HepG2 (cell line): ENCODE data around the gene RRBP1. TPM values are rescaled to one million over a fixed set of nuclear protein-coding genes. Genes with fewer than 3 reads are reported as not detected.

ENCODE experiments used
- ARHGAP35 ChIP-seq: sonication (generic); formaldehyde crosslinking; IDR thresholded peaks from 2 replicates; pipeline ENCODE4 v1.9.0; 2022; ENCODE audit warnings: mild to moderate bottlenecking, inconsistent platforms, moderate library complexity, missing genetic modification reagents, borderline replicate concordance
- SIX1 ChIP-seq: sonication (generic); formaldehyde crosslinking; IDR thresholded peaks from 2 replicates; pipeline ENCODE4 v1.4.0; 2020; ENCODE audit warnings: missing genetic modification reagents, borderline replicate concordance
- SRY ChIP-seq: sonication (generic); formaldehyde crosslinking; IDR thresholded peaks from 2 replicates; pipeline ENCODE4 v1.8.0; 2022; ENCODE audit warnings: mild to moderate bottlenecking, missing genetic modification reagents
- TCF7 ChIP-seq: sonication (generic); IDR thresholded peaks from 2 replicates; pipeline ENCODE4 v1.6.1; 2016; ENCODE audit warnings: antibody characterized with exemption, low read depth
- polyA plus RNA-seq, 8 experiments: library from polyadenylated mRNA; depleted of rRNA in 3 of 8; stranded (reverse) in 7 of 8; unstranded in 1 of 8; fragments of >200 nt; fragmentation: Illumina TruSeq in 4 of 8; extraction: Trizol in 4 of 8; gene quantifications; 2 replicates each; pipeline versions ENCODE4 v1.2.1 to v1.2.3, GENCODE V29; 2011 to 2016; ENCODE audit warnings: low read depth in 4 of 8, missing spikeins in 1 of 8, mixed read lengths in 1 of 8; ENCODE audit not compliant: insufficient read depth in 1 of 8
- total RNA-seq, 5 experiments: library from RNA; depleted of rRNA; stranded (reverse); fragments of >200 nt; fragmentation: Illumina TruSeq; extraction: Trizol; gene quantifications; 2 replicates each; pipeline ENCODE4 v1.2.3, GENCODE V29; 2016; ENCODE audit warnings: low read depth in 1 of 5
- TF ChIP-seq, protein P1 (sequence below): sonication (generic); formaldehyde crosslinking; IDR thresholded peaks from 2 replicates; pipeline ENCODE4 v1.4.0; 2020; ENCODE audit warnings: missing genetic modification reagents, borderline replicate concordance
- TF ChIP-seq, protein P2 (sequence below): sonication (generic); formaldehyde crosslinking; IDR thresholded peaks from 2 replicates; pipeline ENCODE4 v1.5.0; 2020; ENCODE audit warnings: mild to moderate bottlenecking, low read depth, missing genetic modification reagents, borderline replicate concordance
- TF ChIP-seq, protein P3 (sequence below): sonication (generic); formaldehyde crosslinking; IDR thresholded peaks from 2 replicates; pipeline ENCODE4 v1.5.1; 2020; ENCODE audit warnings: missing genetic modification reagents, mild to moderate bottlenecking, borderline replicate concordance
- TF ChIP-seq, protein P4 (sequence below): sonication (generic); formaldehyde crosslinking; IDR thresholded peaks from 2 replicates; pipeline ENCODE4 v1.5.0; 2020; ENCODE audit warnings: mild to moderate bottlenecking, missing genetic modification reagents
- TF ChIP-seq, protein P5 (sequence below): sonication (generic); formaldehyde crosslinking; IDR thresholded peaks from 2 replicates; pipeline ENCODE4 v1.4.0; 2020; ENCODE audit warnings: missing genetic modification reagents
- TF ChIP-seq, protein P6 (sequence below): sonication (generic); formaldehyde crosslinking; IDR thresholded peaks from 2 replicates; pipeline ENCODE4 v1.4.0; 2020; ENCODE audit warnings: missing genetic modification reagents, low read depth, mild to moderate bottlenecking, borderline replicate concordance
- TF ChIP-seq, protein P7 (sequence below): sonication (generic); formaldehyde crosslinking; IDR thresholded peaks from 2 replicates; pipeline ENCODE4 v1.4.0; 2020; ENCODE audit warnings: mild to moderate bottlenecking, missing genetic modification reagents

Gene RRBP1
- total and polyA plus RNA-seq, 2 of the 13 experiments (the other 11 are each of a cell fraction or from before 2014, with no cell fraction given), result 150 to 222 TPM

DNA sequence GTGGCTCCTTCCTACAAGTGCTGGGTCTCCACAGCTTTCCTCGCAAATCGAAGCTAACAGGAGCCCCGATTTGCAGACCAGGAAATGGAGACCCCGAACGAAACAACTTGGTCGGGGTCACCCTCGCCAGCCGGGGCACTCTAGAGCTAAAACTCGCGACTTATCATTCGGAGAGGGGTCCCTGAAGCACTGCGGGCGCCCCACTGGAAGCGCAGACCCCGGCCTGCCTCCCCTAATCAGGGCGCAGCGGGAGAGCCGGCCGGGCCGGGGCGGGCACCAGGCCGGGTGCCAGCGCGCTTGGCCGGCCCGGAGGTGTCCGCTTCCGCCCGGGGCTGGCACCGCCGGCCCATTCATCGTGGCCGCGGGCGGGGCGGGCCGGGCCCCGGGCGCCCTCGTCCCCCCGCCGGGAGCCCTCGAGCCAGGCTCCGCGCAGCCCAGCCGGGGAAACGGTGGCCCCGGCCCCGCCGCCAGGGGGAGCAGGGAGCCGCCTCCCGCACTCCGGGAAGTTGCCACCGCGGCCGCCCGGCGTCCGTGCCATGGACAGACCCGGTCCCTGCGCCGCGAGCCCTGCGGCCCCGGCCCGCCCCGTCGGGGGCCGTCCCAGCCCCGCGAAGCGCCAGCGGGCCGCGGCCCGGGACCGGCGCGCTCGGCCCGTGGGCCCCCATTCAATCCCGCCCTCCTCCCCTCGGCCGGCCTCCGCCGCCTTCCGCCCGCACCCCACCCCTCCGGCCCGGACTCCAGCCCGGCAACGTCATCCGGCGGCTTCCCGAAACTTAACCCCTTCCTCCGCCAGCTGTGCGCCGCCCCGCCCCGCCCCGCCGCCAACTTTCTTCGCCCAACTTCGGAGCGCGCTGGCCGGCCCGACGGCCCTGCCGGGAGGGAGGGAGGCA, 961 bp downstream of the RRBP1 start (continued):
- TF ChIP-seq, protein P1, sequence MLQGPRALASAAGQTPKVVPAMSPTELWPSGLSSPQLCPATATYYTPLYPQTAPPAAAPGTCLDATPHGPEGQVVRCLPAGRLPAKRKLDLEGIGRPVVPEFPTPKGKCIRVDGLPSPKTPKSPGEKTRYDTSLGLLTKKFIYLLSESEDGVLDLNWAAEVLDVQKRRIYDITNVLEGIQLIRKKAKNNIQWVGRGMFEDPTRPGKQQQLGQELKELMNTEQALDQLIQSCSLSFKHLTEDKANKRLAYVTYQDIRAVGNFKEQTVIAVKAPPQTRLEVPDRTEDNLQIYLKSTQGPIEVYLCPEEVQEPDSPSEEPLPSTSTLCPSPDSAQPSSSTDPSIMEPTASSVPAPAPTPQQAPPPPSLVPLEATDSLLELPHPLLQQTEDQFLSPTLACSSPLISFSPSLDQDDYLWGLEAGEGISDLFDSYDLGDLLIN (CRISPR knock-in tag), result no peak
- TF ChIP-seq, protein P2, sequence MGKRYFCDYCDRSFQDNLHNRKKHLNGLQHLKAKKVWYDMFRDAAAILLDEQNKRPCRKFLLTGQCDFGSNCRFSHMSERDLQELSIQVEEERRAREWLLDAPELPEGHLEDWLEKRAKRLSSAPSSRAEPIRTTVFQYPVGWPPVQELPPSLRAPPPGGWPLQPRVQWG (CRISPR knock-in tag), result no peak
- TF ChIP-seq SIX1 (CRISPR knock-in tag) (no peak), TCF7 (no peak), SRY (CRISPR knock-in tag) (no peak; the same call in 1 of the 2 replicates), ARHGAP35 (CRISPR knock-in tag) (no peak; the same call in 1 of the 2 replicates)
- TF ChIP-seq, protein P3, sequence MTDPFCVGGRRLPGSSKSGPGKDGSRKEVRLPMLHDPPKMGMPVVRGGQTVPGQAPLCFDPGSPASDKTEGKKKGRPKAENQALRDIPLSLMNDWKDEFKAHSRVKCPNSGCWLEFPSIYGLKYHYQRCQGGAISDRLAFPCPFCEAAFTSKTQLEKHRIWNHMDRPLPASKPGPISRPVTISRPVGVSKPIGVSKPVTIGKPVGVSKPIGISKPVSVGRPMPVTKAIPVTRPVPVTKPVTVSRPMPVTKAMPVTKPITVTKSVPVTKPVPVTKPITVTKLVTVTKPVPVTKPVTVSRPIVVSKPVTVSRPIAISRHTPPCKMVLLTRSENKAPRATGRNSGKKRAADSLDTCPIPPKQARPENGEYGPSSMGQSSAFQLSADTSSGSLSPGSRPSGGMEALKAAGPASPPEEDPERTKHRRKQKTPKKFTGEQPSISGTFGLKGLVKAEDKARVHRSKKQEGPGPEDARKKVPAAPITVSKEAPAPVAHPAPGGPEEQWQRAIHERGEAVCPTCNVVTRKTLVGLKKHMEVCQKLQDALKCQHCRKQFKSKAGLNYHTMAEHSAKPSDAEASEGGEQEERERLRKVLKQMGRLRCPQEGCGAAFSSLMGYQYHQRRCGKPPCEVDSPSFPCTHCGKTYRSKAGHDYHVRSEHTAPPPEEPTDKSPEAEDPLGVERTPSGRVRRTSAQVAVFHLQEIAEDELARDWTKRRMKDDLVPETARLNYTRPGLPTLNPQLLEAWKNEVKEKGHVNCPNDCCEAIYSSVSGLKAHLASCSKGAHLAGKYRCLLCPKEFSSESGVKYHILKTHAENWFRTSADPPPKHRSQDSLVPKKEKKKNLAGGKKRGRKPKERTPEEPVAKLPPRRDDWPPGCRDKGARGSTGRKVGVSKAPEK, result no peak
- TF ChIP-seq, protein P4, sequence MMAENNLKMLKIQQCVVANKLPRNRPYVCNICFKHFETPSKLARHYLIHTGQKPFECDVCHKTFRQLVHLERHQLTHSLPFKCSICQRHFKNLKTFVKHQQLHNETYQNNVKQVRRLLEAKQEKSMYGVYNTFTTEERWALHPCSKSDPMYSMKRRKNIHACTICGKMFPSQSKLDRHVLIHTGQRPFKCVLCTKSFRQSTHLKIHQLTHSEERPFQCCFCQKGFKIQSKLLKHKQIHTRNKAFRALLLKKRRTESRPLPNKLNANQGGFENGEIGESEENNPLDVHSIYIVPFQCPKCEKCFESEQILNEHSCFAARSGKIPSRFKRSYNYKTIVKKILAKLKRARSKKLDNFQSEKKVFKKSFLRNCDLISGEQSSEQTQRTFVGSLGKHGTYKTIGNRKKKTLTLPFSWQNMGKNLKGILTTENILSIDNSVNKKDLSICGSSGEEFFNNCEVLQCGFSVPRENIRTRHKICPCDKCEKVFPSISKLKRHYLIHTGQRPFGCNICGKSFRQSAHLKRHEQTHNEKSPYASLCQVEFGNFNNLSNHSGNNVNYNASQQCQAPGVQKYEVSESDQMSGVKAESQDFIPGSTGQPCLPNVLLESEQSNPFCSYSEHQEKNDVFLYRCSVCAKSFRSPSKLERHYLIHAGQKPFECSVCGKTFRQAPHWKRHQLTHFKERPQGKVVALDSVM (CRISPR knock-in tag), result peak; percentile 3; the same call in 1 of the 2 replicates
- TF ChIP-seq, protein P5, sequence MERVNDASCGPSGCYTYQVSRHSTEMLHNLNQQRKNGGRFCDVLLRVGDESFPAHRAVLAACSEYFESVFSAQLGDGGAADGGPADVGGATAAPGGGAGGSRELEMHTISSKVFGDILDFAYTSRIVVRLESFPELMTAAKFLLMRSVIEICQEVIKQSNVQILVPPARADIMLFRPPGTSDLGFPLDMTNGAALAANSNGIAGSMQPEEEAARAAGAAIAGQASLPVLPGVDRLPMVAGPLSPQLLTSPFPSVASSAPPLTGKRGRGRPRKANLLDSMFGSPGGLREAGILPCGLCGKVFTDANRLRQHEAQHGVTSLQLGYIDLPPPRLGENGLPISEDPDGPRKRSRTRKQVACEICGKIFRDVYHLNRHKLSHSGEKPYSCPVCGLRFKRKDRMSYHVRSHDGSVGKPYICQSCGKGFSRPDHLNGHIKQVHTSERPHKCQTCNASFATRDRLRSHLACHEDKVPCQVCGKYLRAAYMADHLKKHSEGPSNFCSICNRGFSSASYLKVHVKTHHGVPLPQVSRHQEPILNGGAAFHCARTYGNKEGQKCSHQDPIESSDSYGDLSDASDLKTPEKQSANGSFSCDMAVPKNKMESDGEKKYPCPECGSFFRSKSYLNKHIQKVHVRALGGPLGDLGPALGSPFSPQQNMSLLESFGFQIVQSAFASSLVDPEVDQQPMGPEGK (CRISPR knock-in tag), result peak; percentile 57
- TF ChIP-seq, protein P6, sequence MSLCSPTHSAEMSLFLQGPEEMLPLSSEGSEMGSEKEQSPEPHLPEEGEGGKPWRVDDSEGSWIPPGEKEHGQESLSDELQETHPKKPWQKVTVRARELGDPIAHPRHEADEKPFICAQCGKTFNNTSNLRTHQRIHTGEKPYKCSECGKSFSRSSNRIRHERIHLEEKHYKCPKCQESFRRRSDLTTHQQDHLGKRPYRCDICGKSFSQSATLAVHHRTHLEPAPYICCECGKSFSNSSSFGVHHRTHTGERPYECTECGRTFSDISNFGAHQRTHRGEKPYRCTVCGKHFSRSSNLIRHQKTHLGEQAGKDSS (CRISPR knock-in tag), result no peak; the same call in 1 of the 2 replicates
- TF ChIP-seq, protein P7, sequence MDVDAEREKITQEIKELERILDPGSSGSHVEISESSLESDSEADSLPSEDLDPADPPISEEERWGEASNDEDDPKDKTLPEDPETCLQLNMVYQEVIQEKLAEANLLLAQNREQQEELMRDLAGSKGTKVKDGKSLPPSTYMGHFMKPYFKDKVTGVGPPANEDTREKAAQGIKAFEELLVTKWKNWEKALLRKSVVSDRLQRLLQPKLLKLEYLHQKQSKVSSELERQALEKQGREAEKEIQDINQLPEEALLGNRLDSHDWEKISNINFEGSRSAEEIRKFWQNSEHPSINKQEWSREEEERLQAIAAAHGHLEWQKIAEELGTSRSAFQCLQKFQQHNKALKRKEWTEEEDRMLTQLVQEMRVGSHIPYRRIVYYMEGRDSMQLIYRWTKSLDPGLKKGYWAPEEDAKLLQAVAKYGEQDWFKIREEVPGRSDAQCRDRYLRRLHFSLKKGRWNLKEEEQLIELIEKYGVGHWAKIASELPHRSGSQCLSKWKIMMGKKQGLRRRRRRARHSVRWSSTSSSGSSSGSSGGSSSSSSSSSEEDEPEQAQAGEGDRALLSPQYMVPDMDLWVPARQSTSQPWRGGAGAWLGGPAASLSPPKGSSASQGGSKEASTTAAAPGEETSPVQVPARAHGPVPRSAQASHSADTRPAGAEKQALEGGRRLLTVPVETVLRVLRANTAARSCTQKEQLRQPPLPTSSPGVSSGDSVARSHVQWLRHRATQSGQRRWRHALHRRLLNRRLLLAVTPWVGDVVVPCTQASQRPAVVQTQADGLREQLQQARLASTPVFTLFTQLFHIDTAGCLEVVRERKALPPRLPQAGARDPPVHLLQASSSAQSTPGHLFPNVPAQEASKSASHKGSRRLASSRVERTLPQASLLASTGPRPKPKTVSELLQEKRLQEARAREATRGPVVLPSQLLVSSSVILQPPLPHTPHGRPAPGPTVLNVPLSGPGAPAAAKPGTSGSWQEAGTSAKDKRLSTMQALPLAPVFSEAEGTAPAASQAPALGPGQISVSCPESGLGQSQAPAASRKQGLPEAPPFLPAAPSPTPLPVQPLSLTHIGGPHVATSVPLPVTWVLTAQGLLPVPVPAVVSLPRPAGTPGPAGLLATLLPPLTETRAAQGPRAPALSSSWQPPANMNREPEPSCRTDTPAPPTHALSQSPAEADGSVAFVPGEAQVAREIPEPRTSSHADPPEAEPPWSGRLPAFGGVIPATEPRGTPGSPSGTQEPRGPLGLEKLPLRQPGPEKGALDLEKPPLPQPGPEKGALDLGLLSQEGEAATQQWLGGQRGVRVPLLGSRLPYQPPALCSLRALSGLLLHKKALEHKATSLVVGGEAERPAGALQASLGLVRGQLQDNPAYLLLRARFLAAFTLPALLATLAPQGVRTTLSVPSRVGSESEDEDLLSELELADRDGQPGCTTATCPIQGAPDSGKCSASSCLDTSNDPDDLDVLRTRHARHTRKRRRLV, result no peak
